Activated B cell treated with CpG ODN at 0.5 μM for 24 hours (primary cell): ENCODE data around the gene IRAK1. TPM values are rescaled to one million over a fixed set of nuclear protein-coding genes. Genes with fewer than 3 reads are reported as not detected.
A peak's percentile ranks its signal among the peaks of the same experiment; 100 is the strongest.

Source experiments
- ATAC-seq: fragments of 200-7000 bp; cut with Tn5 transposase; one replicate; pipeline ENCODE4 v1.10.0; 2021; ENCODE audit warnings: low read depth, mild to moderate bottlenecking, moderate library complexity
- CTCF ChIA-PET: fragments of 350-600 bp; sonication (Branson Sonifier 250); formaldehyde crosslinking; loops from one replicate; lab custom pipeline; 2021; ENCODE audit warnings: antibody characterized with exemption; lab: Charles Lee
- POLR2A ChIA-PET: fragments of 350-600 bp; sonication (Branson Sonifier 250); formaldehyde crosslinking; loops from one replicate; lab custom pipeline; 2021; ENCODE audit warnings: antibody characterized with exemption; lab: Charles Lee
- DNase-seq: peaks from one replicate; pipeline ENCODE4 v3.0.0; 2022
- H3K27ac Mint-ChIP-seq: one replicate; pipeline ENCODE4 v1.8.0; 2020; ENCODE audit warnings: mixed read lengths
- H3K27me3 Mint-ChIP-seq: one replicate; pipeline ENCODE4 v1.8.0; 2021; ENCODE audit warnings: mixed read lengths
- H3K36me3 Mint-ChIP-seq: one replicate; pipeline ENCODE4 v1.8.0; 2021; ENCODE audit warnings: low read depth, mixed read lengths
- H3K4me1 Mint-ChIP-seq: one replicate; pipeline ENCODE4 v1.8.0; 2021; ENCODE audit warnings: mixed read lengths
- H3K4me3 Mint-ChIP-seq: one replicate; pipeline ENCODE4 v1.8.0; 2020; ENCODE audit warnings: mild to moderate bottlenecking, mixed read lengths
- H3K9me3 Mint-ChIP-seq: one replicate; pipeline ENCODE4 v1.8.0; 2020; ENCODE audit warnings: mixed read lengths
- intact Hi-C: fragments of 100-400 bp; cut with micrococcal nuclease; formaldehyde crosslinking; loops from one replicate; pipeline ENCODE4 v1.15.1; 2024
- total RNA-seq: library from RNA; stranded (reverse); gene quantifications from 2 replicates; pipeline ENCODE4 v1.2.3, GENCODE V29; 2022
- TF ChIP-seq, protein P1 (sequence below): fragments of 200-600 bp; IDR thresholded peaks from one replicate; pipeline ENCODE4 v1.8.0; 2022; ENCODE audit warnings: antibody characterized with exemption, mild to moderate bottlenecking

The IRAK1 gene
- total RNA-seq, 1 donor from 2014 or later = 146 TPM

DNA sequence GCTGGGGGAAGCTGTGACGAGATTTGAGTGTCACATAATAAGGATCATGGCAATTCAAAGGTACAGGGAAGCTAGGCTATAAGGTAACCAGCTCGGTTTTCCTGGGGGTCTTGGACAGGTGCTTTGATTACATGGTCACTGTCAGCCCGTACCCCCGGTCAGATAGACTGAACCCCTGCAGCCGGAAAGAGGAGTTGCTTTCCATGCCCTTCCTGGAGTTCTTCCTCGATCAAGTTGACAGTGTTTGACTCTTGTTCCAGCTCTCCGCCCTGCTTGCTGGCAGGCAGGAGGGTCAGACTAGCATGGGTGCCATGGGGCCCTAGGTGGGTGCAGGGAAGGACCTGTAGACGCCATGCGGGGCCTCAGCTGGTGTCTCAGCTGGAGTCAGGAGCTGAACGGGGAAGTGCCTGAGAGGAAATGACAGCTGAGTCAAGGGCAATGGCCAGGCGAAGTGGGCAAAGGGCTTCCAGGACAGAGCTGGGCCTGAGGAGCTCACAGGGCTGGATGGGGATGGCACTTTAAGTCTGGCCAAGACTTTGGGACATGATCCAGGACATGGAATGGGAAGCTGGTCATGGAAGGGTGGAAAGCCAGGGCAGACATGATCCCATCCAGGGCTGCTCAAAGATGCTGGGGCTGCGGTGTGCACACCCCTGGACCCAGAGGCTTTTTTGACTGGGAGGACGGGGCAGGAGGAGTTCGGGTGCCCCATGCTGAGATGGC lies 45.5 kb downstream of the IRAK1 start:
- no peaks in the 10 kb centered on the region for H3K9me3 Mint-ChIP-seq
- TF ChIP-seq, protein P1, sequence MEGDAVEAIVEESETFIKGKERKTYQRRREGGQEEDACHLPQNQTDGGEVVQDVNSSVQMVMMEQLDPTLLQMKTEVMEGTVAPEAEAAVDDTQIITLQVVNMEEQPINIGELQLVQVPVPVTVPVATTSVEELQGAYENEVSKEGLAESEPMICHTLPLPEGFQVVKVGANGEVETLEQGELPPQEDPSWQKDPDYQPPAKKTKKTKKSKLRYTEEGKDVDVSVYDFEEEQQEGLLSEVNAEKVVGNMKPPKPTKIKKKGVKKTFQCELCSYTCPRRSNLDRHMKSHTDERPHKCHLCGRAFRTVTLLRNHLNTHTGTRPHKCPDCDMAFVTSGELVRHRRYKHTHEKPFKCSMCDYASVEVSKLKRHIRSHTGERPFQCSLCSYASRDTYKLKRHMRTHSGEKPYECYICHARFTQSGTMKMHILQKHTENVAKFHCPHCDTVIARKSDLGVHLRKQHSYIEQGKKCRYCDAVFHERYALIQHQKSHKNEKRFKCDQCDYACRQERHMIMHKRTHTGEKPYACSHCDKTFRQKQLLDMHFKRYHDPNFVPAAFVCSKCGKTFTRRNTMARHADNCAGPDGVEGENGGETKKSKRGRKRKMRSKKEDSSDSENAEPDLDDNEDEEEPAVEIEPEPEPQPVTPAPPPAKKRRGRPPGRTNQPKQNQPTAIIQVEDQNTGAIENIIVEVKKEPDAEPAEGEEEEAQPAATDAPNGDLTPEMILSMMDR = no peak
- peaks cover 21% of the 10 kb centered on the region for H3K4me1 Mint-ChIP-seq
- peak overlapping the region; percentile 87 for H3K4me3 Mint-ChIP-seq
- H3K36me3 Mint-ChIP-seq = peaks cover 8% of the 10 kb centered on the region
- ATAC-seq (no peak), DNase-seq (no peak)
- POLR2A ChIA-PET = interaction anchor here (0.8 to 4.6 kb wide), 6 partner anchors 11 to 397 kb away, joined by 3 to 36 read pairs (median 4); partner anchors contain the start of gene IRAK1
- H3K27ac Mint-ChIP-seq = peak overlapping the region; percentile 77
- CTCF ChIA-PET = interaction anchor here (1.3 kb wide), 1 partner anchor 39 kb away, joined by 4 read pairs; no protein-coding TSS in a partner anchor
- intact Hi-C loops = no loop called here
- H3K27me3 Mint-ChIP-seq = no peaks in the 10 kb centered on the region

DNA sequence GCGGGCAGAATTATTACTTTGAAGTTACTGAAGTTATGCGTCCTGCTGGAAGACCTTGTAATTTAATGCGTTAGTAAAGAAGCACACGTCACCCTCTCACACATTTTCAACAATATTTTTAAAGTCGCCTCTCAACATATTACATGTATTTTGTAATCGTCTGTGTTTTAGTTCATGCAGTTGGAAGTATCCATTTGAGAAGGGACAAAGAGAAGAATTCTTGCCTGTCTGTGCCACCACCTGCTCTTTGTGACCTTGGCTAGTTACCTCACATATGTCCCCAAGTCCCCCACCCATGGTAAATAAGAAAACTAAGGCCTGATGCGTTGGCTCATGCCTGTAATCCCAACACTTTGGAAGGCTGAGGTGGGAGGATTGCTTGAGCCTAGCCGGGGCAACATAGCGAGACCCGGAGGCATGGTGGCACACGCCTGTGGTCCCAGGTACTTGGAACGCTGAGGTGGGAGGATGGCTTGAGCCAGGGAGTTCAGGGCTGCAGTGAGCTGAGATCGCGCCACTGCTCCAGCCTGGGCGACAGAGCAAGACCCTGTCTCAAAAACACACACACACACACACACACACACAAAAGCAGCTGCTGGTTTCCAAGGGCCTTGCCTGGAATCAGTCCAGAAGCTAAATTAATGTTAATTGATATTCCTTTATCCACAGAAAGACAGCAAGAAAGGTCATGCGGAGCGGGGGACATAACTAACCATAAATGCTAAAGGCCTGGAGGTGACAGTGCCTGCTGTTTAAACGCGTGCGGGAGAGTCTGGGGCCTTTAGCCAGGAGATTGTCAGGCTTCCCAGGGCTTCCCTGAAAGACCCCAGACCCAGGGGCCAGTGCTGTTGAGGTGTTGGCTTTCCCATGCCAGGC lies 46.3 kb downstream of the IRAK1 start:
- no peaks in the 10 kb centered on the region for H3K27me3 Mint-ChIP-seq
- peak overlapping the region; percentile 90 for H3K27ac Mint-ChIP-seq
- H3K9me3 Mint-ChIP-seq = no peaks in the 10 kb centered on the region
- H3K36me3 Mint-ChIP-seq = peaks cover 8% of the 10 kb centered on the region
- H3K4me3 Mint-ChIP-seq = peak overlapping the region; percentile 87
- POLR2A ChIA-PET = interaction anchor here (0.8 to 8.1 kb wide), 7 partner anchors 12 to 398 kb away, joined by 3 to 114 read pairs (median 5); partner anchors contain the start of genes ARHGAP4 and IRAK1
- TF ChIP-seq, protein P1 = no peak
- no peak for ATAC-seq
- CTCF ChIA-PET = interaction anchor here (1.3 kb wide), 1 partner anchor 39 kb away, joined by 4 read pairs; no protein-coding TSS in a partner anchor
- DNase-seq = no peak
- intact Hi-C loops = loop anchor here (1.0 kb wide), 1 partner anchor 11 kb away; no protein-coding TSS in a partner anchor
- H3K4me1 Mint-ChIP-seq = peaks cover 28% of the 10 kb centered on the region

DNA sequence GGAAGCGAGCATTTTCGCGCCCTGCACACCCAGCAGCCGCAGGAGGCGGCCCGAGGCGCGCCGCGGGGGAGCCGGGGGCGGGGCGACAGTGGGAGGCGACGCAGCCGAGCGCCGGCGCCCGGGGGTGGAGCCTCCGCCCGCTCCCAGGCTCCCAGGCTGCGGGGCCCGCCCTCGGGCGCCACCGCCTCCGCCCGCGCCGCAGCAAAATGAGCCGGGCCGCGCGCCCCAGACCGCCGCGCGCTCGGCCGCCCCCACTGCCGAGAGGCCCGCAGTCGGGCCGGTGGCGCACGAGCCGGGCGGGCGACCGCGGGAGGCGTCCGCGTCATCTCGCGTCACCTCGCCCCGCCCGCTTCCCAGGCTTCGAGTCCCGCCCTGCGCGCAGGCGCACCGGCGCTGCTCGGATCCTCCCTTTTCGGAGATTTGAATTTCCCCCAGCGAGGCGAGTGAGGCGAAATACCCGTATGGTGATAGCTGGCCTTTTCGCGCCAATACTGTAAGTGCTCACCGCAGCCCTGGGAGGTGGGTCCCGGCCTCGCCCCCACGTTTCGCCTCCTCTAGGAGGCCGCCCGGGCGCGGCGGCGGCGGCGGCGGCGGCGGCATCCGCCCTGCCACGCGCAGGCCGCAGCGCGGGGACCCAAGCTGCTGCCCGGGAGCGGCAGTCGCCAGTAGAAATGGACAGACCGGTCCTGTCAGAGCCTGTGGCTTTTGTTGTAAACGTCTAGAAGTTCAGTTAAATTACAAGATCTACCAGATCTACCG lies 47.2 kb downstream of the IRAK1 start, which contains the start of gene TMEM187:
Gene TMEM187, plus strand, starts transcription at position 387 of the 759 bp plus-strand sequence. CDS start 9,309 bp downstream, outside the sequence.
- H3K27me3 Mint-ChIP-seq = no peaks in the 10 kb centered on the region
- H3K4me1 Mint-ChIP-seq = peaks cover 36% of the 10 kb centered on the region
- ChIA-PET POLR2A (interaction anchor here (0.9 to 8.1 kb wide), 9 partner anchors 9 to 406 kb away, joined by 3 to 114 read pairs (median 11); partner anchors contain the start of genes ARHGAP4, EMD, IRAK1 and NAA10), CTCF (interaction anchor here (1.9 kb wide), 1 partner anchor 25 kb away, joined by 6 read pairs; no protein-coding TSS in a partner anchor)
- intact Hi-C loops = loop anchor here (1.0 kb wide), 2 partner anchors 12 to 178 kb away; partner anchors contain the start of genes IDH3G and SSR4
- peak within 1 kb of the TSS; percentile 100 for H3K27ac Mint-ChIP-seq
- TF ChIP-seq, protein P1 = no peak
- no peaks in the 10 kb centered on the region for H3K9me3 Mint-ChIP-seq
- peak; percentile 75 for DNase-seq
- ATAC-seq = peak; percentile 60
- peak within 1 kb of the TSS; percentile 100 for H3K4me3 Mint-ChIP-seq
- H3K36me3 Mint-ChIP-seq = peaks cover 12% of the 10 kb centered on the region

DNA sequence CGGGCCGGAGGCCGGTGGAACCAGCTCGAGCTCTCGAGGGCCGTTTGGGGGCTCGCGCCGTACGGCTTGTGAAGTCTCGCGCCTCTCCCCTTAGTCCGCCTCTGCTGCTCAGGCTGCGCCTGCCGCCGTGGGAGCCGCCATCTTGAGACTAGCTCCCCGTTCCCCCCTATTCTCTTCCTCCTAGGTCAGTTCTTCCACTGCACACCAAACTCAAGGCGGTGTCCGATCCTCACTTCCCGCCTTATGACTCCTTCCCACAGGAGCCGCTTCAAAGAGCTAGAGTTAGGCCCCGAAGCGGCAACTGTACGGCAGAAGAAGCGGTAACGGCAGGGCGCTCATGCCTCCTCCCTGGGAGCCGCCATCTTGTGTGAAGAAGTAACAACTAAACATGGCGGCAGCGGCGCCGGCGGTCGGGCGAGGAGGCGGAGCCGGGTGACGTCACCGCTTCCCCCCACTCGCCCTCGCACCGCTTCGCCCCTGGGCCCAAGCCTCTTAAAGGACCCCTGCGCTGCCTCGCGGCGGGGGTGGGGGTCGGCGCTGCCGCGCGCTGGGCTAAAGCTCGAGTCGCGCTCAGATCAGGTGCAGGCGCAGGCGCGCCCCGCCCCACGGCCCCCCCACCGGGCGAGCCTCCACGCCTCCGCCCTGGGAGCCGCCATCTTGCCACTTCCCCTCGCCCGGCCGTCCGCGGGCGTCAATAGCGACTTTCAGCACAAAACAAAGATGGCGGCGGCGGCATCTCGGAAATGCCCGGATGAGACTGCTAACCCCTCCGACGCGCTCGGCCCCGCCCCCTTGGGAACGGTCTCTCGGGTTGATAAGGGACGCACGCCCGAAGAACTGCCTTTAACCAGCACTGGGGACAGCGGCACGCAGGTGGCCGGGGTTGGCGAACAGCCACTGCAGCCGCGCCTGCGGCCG lies 48.0 kb downstream of the IRAK1 start, which contains the start of gene HCFC1:
Gene HCFC1, minus strand, starts transcription at position 369 of the 918 bp plus-strand sequence. CDS start 978 bp downstream, outside the sequence.
- peaks cover 17% of the 10 kb centered on the region for H3K36me3 Mint-ChIP-seq
- peak; percentile 81 for DNase-seq

More for the DNA sequence above, 48.0 kb downstream of the IRAK1 start, which contains the start of gene HCFC1:
- TF ChIP-seq, protein P1 = no peak
- peak within 1 kb of the TSS; percentile 100 for H3K27ac Mint-ChIP-seq
- ChIA-PET CTCF (interaction anchor here (1.5 to 1.9 kb wide), 2 partner anchors 25 to 42 kb away, joined by 5 to 6 read pairs; no protein-coding TSS in a partner anchor), POLR2A (interaction anchor here (0.7 to 8.1 kb wide), 24 partner anchors 9 to 745 kb away, joined by 3 to 114 read pairs (median 4); partner anchors contain the start of genes ARHGAP4, EMD, IDH3G and IRAK1)
- intact Hi-C loops = loop anchor here (1.0 to 2.0 kb wide), 7 partner anchors 37 to 408 kb away; partner anchors contain the start of genes EMD, IDH3G, MECP2 and SSR4
- ATAC-seq = peak; percentile 48
- no peaks in the 10 kb centered on the region for H3K9me3 Mint-ChIP-seq
- peaks cover 44% of the 10 kb centered on the region for H3K4me1 Mint-ChIP-seq
- H3K27me3 Mint-ChIP-seq = no peaks in the 10 kb centered on the region
- peak within 1 kb of the TSS; percentile 100 for H3K4me3 Mint-ChIP-seq
